PC-3 (cell line): ENCODE results near the gene GANC.

ENCODE experiments used
- EZH2 ChIP-seq: fragments of 300-600 bp; sonication (generic); IDR thresholded peaks from one replicate; pipeline ENCODE4 v1.6.1; 2017; ENCODE audit warnings: antibody characterized with exemption, mild to moderate bottlenecking, low read length; ENCODE audit not compliant: unreplicated experiment
- TF ChIP-seq, protein P1 (sequence below): fragments of 300-600 bp; sonication (generic); conservative IDR thresholded peaks from 2 replicates; pipeline ENCODE4 v1.5.1; 2017; ENCODE audit warnings: antibody characterized with exemption, low read depth, mild to moderate bottlenecking, low read length

DNA sequence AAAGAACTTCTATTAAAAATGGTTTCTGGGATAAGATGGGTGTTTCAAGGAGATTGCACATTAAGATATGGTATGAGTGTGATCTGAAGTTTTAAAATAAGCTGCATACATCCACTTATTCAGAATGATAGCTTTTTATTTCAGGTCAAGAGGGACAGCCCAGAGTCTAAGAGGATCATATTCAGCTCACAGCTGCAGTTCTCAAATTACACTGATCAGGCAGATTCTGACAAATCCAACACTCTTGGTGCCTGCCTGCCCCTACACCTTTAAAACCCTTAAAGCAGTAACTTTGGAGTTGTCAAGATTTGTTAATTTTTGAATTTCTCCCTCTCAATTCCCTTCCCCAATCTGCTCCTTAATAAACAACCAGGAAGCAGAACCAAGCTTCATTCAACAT, 9.3 kb downstream of the GANC start:
- TF ChIP-seq, protein P1, sequence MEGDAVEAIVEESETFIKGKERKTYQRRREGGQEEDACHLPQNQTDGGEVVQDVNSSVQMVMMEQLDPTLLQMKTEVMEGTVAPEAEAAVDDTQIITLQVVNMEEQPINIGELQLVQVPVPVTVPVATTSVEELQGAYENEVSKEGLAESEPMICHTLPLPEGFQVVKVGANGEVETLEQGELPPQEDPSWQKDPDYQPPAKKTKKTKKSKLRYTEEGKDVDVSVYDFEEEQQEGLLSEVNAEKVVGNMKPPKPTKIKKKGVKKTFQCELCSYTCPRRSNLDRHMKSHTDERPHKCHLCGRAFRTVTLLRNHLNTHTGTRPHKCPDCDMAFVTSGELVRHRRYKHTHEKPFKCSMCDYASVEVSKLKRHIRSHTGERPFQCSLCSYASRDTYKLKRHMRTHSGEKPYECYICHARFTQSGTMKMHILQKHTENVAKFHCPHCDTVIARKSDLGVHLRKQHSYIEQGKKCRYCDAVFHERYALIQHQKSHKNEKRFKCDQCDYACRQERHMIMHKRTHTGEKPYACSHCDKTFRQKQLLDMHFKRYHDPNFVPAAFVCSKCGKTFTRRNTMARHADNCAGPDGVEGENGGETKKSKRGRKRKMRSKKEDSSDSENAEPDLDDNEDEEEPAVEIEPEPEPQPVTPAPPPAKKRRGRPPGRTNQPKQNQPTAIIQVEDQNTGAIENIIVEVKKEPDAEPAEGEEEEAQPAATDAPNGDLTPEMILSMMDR: no peak
- TF ChIP-seq EZH2: no peak
